DMS153 (cell line): ENCODE measurements around the gene GAD1.

Experiments
- DNase-seq: peaks from one replicate; lab custom pipeline; 2025; lab: John Stamatoyannopoulos, UW

Gene GAD1

GRCh38 chr2:170816504-170817092 lies at the start of gene GAD1:
Gene GAD1, plus strand, starts transcription at chr2:170816887. Its CDS starts 1,705 bp downstream, at chr2:170818592.
- peak; percentile 88 for DNase-seq

GRCh38 chr2:170770008-170770605 lies 46.6 kb upstream of the GAD1 start, which contains the start of gene ERICH2:
Gene ERICH2, plus strand, starts transcription at chr2:170770378. Its CDS starts 304 bp downstream, at chr2:170770682.
- peak; percentile 87 for DNase-seq

GRCh38 chr2:170770606-170771420 lies 45.9 kb upstream of the GAD1 start:
- DNase-seq, result peak; percentile 77

GRCh38 chr2:170771421-170771937 lies 45.2 kb upstream of the GAD1 start:
- no peak for DNase-seq

GRCh38 chr2:170772295-170772694 lies 44.4 kb upstream of the GAD1 start:
- no peak for DNase-seq

- DNase-seq, result no peak
Measured at GRCh38 chr2:170774074-170774473, 42.6 kb upstream of the GAD1 start.

GRCh38 chr2:170778900-170779299 lies 37.8 kb upstream of the GAD1 start:
- DNase-seq, result no peak

GRCh38 chr2:170779304-170779703 lies 37.4 kb upstream of the GAD1 start:
- DNase-seq, result no peak

GRCh38 chr2:170782673-170783072 lies 34.0 kb upstream of the GAD1 start:
- no peak for DNase-seq

GRCh38 chr2:170783549-170783948 lies 33.1 kb upstream of the GAD1 start:
- no peak for DNase-seq

GRCh38 chr2:170798996-170799395 lies 17.7 kb upstream of the GAD1 start:
- no peak for DNase-seq

GRCh38 chr2:170806548-170806947 lies 10.1 kb upstream of the GAD1 start:
- no peak for DNase-seq

GRCh38 chr2:170812710-170813600 lies 3.7 kb upstream of the GAD1 start:
- peak; percentile 66 for DNase-seq

- DNase-seq, result peak; percentile 18
Measured at GRCh38 chr2:170813611-170814532, 2.8 kb upstream of the GAD1 start.

- peak; percentile 80 for DNase-seq
Measured at GRCh38 chr2:170814533-170815230, 2.0 kb upstream of the GAD1 start.

- DNase-seq, result peak; percentile 57
Measured at GRCh38 chr2:170815311-170815710, 1.4 kb upstream of the GAD1 start.

GRCh38 chr2:170815746-170816503 lies 762 bp upstream of the GAD1 start:
- peak; percentile 69 for DNase-seq

- DNase-seq, result peak; percentile 5
Measured at GRCh38 chr2:170817093-170818035, 677 bp downstream of the GAD1 start.
